ENCODE measurements around the gene DPH3.
"Not testable (repeated sequence)": the region's sequence is repeated elsewhere in the genome, so short reads cannot be mapped to it uniquely, and the experiment has no call there.

DPH3 gene

DNA sequence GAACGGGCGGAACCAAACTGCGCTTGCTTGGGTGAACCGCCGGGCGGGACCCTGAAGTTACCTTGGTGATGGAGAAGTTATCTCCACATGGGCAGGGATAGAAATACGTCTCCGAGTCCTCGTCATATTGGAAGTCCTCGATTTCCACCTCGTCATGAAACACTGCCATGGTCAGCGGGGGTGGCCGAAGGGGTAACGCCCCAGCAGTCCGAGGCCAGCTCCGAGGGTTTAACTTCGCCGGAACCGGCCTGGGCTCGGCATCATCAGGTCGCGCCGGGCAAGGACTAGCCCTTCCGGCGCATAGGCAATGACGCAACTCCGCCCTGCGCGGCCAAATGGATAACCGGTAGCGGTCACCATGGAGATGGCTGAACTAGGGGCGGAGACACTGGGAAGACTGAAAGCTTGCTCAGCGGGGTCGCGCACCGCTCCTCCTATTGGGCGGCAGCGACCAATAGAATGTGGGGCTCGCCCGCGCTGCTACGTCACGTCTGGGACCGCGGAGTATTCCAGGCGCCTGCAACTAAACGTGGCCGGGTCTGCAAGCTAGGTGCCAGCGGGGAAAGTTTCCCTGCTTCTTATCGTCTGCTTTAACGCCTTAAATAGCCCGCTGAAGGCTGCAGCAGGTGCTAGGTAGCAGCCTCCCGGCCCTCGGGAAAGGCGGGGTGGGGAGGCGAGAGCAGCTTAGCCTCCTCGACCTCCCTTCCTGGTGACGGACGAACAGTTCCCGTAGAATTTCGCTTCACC lies at the start of gene DPH3, which contains the start of gene OXNAD1:
Gene DPH3 (minus strand): TSS at position 236 of the 747 bp plus-strand sequence. CDS start 67 bp downstream, at position 169.
Gene OXNAD1 (plus strand): TSS at position 505 of the 747 bp plus-strand sequence. CDS start 5,741 bp downstream, outside the sequence.
- DNase-seq (ENCODE audit: low read depth): peak; percentile 98

DNA sequence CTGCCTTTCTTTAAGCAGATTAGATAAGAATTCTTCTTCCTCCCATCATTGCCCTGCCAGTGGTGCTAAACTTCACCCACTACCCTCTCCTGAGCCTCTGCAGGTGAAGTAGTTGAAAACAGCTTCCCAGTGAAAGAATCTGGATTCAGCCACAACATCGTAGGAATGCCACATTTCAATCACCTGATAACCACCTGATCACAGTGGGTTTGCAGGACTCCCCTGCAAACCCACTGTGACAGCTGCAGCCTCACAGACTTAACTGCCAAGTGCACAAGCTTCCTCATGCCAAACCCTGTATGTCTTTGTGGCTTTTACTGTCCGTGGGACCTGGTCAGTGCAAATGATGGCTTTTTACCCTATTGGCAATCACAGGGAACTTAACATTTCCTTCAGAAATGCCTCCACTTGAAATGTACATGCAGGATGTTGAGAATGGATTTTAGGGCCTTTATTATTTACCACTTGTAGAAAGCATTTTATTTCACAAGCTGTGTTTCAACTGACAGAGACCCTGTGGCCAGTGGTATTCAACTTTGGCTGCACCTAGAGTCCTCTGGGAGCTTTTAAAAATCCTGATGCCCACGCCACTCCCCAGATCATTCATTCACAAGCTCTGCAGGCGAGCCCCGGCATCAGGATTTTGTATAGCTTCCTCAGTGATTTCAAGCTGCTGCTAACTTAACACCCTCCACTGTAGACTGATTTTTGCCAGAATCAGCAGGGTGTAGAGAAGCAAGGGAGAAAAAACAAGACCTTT lies 49.3 kb upstream of the DPH3 start:
- DNase-seq (ENCODE audit: low read depth): no peak

DNA sequence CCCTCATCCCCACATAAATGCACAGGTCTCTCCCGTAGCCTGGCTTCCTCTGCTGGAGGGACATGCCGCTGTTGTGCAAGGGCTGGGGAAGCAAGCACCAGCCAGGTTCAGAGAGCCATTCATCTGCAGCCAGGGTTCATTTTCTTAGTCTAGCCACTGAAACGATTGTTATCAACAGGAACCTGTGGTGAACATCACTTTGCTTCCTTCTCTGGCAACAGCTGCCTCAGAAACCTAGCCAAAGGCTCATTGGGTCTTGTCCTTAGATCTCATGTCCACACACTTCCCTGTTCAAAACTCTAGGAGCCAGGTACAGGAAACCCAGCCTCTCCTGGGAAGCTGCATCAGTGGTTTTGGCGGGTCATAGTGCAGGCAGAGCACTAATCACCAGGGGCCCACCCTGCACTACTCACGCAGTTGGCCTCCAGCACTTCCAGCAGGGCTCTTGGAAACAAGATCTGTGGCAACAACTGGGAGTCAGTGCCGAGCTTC lies 47.3 kb upstream of the DPH3 start:
- DNase-seq (ENCODE audit: low read depth): peak; percentile 15

DNA sequence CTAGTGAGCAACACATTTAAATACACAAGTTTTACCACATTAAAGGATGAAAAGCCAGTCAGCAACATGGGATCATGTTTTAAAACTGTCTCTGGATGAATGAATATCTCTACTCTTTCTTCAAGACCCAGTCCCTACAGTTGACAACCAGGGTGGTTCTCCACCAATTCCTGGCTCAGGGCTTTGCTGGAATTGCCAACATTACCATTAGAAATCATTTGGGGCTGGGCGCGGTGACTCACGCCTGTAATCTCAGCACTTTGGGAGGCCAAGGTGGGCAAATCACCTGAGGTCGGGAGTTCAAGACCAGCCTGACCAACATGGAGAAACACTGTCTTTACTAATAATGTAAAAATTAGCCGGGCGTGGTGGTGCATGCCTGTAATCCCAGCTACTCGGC lies 45.7 kb upstream of the DPH3 start:
- DNase-seq (ENCODE audit: low read depth): not testable (repeated sequence)

- DNase-seq (ENCODE audit: low read depth): no peak
Measured at GRCh38 chr3:16309558-16309957, 44.8 kb upstream of the DPH3 start.

DNA sequence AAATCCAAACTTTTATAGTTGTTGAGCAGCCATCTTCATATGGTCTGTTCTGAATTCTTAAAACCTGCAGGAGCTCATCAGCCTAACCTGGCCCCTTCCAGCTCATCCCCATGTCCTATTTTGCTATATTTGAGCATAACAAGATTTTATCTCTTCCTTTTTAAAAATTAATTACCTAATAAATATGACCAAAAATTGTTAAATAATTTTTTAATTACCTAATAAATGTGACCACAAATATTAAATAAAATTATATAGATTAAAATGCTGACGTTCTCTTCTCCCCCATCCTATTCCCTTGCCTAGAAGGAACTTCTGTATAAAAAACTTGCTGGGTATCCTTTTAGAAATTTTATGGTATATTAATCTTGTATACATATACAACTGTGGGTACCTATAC lies 44.0 kb upstream of the DPH3 start:
- no peak for DNase-seq (ENCODE audit: low read depth)

DNA sequence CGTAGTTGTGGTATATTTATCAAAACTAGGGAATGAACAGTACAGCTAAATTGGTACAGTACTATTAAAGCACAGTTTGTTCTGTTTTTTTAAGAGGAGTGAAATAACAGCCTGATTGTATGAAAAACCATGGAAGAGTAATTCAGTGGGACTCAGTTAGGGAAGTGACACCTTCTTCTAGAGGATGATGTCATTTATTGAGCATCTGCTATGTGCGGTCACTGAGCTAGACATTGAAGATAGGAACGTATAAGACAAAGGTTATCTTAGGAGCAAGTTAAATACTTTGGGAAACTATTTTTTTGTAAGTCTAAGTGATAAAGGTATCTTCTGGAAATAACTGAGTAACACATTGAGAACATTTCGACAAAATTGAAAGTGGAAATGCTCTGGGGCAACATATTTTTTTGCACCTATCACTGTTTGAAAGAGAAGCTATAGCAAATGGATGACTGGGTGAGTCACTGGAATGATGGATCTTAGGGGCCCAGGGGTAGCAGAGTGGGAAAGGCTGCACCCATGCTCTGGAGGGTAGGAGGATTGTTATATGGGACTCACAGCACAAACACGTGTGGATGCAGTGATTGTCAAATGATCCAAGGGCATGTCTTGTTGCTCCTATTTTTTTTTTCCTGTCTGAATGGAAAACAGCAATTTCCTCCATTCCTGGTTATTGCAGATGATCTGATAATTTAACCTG lies 43.2 kb upstream of the DPH3 start:
- DNase-seq (ENCODE audit: low read depth): no peak

- no peak for DNase-seq (ENCODE audit: low read depth)
Measured at GRCh38 chr3:16305111-16305541, 40.4 kb upstream of the DPH3 start.

DNA sequence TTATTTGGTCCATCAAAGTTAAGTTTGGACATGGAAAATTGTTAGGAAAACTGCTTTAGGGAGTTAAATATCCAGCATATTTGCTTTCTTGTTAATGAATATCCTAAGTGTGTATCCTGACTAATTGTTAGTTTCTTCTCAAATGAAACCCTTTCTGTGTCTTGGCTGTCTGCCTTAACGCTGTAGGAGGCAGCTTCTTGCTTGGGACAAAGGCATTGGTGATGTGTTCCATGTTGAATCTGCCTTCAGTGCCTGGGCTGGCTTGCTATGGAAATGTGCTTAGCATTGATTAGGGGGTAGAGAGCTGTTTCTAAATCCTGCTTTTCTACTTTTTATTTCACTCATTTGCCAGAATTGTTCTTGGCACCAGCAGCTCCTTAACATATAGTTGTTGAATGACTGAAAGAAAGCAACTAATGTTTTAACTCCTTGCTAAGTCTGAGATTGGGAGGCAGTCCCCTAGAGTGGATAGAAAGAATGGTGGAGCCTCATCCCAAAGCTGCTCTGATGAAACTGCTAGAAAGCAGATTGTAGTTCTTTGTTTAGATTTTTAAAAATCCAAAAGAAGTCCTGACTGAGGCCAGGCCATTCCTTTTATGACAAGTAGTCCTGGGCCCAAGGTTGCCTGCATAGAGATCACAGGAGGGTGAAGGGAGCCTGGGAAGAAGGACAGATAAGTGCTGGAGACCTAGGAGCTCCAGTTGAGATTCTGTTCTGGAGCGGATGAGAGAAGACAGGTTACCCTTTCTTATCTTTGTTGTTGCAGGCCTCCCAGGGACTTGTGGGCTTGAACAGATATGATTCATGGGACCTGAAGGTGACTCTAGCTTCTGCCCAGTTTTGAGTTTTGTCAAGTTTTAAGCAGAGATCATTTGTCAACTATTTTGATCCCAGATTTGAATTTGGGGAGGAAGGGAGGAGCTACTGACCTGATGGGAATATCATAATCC lies 39.6 kb upstream of the DPH3 start:
- no peak for DNase-seq (ENCODE audit: low read depth)

DNA sequence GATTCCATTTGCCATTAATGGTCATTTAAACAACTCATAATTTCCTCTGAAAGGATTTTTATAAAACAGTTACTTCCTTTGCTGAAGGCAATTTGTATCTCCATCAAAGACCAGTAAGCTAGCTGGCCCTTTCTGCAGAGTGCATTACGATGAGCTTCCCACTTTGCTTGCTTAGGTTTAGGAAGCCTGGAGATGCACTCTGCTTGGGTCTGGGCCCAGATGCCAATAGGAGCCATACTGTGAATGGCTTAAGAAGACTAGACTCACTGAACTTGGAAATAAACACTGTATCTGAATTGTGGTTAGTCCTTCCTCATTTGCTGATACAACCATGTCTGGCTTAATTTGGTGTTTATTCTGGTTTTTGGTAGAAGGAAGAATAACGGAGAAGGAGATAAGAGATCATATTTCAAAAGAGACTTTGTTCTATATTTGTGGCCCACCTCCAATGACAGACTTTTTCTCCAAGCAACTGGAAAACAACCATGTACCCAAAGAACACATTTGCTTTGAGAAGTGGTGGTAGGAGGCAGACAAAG lies 38.4 kb upstream of the DPH3 start:
- DNase-seq (ENCODE audit: low read depth): no peak

DNA sequence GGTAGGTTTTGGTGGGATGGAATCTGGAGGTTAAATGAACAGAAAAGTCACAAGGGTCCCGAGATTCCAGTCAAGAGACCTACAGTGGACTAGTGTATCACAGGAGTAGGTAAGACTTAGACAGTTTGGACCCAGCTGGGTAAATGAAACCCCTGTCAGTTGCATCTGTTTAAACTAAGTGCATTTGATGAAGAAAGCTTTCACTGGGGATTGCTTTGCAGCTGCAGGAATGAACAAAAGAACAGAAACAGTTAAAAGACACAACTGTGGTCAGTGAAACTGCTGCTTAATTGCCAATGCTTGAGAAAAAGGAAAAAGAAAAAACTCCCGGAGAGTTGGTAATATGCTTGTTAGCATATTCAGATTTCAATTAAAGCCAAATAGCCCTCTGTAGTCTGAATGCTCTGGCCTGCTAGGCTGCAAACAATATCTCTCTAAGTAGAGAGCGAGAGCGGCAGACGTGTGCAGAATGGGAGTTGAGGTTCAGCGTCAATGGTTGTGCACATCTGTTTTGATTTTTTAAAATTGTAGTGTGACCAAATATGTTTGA lies 37.4 kb upstream of the DPH3 start:
- no peak for DNase-seq (ENCODE audit: low read depth)

- no peak for DNase-seq (ENCODE audit: low read depth)
Measured at GRCh38 chr3:16301507-16301906, 36.8 kb upstream of the DPH3 start.

- DNase-seq (ENCODE audit: low read depth): no peak
Measured at GRCh38 chr3:16300881-16301359, 36.2 kb upstream of the DPH3 start.

GRCh38 chr3:16300307-16300706 lies 35.6 kb upstream of the DPH3 start:
- DNase-seq (ENCODE audit: low read depth): no peak

DNA sequence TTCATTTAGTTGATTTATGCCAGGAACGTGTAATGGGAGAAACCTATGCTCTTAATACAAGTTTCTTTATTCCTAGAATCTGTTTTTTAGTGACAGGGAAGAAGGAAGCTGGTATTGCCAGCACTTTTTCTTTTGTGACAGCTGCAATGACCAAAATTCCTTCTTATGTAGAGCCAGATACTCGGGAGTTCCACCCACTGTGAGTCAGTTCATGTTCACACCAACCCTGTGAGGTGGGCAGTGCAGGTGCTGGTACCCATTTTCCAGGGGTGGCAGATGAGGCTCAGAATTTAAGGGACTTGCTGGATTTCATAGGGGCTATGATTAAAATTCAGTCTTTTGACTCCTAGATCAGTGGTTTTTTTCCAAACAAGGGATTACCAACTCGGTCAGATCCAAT lies 35.0 kb upstream of the DPH3 start:
- no peak for DNase-seq (ENCODE audit: low read depth)

DNA sequence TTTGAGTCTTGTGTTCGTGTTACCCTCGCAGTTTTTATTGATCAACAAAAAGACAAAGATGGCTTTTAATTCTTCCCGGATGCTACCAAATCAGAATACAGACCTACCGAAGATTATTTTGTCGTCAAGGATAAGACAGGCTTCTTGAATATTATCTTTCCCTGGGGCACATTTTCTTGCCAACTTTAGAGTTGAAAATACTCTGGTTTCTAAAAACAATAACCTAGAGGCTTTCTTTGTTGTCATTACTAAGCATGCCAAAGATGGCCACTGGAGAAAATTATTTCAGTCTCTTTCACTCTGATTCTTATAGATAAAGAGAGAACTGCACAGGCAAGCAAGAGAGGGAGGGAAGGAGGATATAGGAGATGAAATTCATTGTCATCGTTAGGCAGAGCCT lies 34.1 kb upstream of the DPH3 start:
- no peak for DNase-seq (ENCODE audit: low read depth)

DNA sequence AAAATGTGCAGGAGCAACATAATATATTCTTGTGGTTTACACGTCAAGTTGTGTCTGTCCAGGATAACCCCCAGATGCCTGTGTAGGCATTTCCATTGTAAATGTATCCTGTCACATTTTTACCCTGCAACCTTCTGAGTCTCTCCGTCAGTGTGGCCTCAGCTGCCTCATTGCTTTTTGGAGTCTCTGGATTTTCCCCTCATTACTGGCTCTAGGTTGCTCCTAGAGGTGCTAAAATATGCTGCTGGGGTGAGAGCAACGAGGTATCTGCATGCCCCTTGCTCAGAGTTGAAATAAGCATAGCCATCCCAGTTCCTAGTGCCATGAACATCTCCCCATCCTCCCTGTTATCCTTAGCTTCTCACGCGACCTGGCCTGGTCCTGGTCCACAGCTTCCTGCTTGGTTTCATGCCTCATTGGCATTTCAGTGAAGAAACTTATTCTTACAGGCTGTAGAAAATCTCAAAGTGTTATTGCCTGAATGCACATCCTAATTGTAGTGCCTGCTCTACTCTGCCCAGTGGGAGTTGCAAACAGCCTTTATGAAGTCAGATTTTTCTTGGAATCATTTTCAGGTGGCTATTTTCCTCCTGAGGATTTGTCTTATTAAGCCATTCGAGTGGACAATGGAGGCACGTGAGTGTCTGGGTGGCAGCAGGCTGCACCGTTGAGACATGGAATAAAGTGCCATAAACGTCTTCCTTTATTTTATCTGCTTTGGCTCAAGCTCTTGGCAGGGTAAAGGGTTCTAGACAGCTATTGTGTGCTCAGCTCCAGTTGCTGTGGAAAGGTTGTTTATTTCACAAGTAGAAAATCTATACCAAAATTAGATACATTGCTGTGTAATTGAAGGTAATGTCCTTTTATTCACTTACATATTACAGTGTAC lies 33.5 kb upstream of the DPH3 start:
- no peak for DNase-seq (ENCODE audit: low read depth)

GRCh38 chr3:16295298-16295890 lies 30.7 kb upstream of the DPH3 start:
- no peak for DNase-seq (ENCODE audit: low read depth)

DNA sequence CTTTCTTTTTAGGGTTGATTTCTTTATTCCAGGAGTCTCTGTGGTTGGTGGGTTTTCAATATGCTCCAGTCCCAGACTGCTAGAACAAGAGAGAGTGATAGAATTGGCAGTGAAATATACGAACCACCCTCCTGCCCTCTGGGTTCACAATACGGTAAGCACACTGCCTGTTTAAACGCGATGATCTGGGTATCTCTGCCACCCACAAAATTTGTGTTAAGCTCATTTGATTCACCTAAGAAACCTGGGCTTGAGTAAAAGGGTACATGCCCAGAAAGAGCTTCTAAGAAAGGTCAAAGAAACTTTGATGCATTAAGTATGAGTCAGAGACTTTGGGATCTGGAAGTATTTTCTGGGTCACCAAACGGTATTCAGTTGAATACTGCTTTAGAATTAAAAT lies 30.1 kb upstream of the DPH3 start:
- DNase-seq (ENCODE audit: low read depth): no peak

All from stimulated activated CD8-positive, alpha-beta memory T cell treated with anti-CD3 and anti-CD28 coated beads, Interleukin-15, amount 100 ng/mL, for 1 hour (primary cell).